Activated naive CD8-positive, alpha-beta T cell treated with anti-CD3 and anti-CD28 coated beads, Interleukin-2, amount 10 ng/mL, durations not matched to agents 7 days and 5 days (primary cell): Measurements from ENCODE around the gene LOC128125822.

ENCODE experiments used
- ATAC-seq: fragments of 150-1000 bp; cut with Tn5 transposase; one replicate; pipeline ENCODE4 v1.10.0; 2021; ENCODE audit warnings: low read depth, moderate library complexity
- POLR2A ChIA-PET: fragments of 350-600 bp; sonication (Branson Sonifier 250); formaldehyde crosslinking; loops from one replicate; lab custom pipeline; 2021; ENCODE audit warnings: antibody characterized with exemption; lab: Charles Lee
- DNase-seq: peaks from one replicate; pipeline ENCODE4 v3.0.0; 2021
- H3K27ac Mint-ChIP-seq: one replicate; pipeline ENCODE4 v1.8.0; 2022; ENCODE audit warnings: mild to moderate bottlenecking, mixed read lengths
- H3K27me3 Mint-ChIP-seq: one replicate; pipeline ENCODE4 v1.8.0; 2022; ENCODE audit warnings: mild to moderate bottlenecking, moderate library complexity, mixed read lengths
- H3K36me3 Mint-ChIP-seq: one replicate; pipeline ENCODE4 v1.8.0; 2021; ENCODE audit warnings: mild to moderate bottlenecking, mixed read lengths
- H3K4me1 Mint-ChIP-seq: one replicate; pipeline ENCODE4 v1.8.0; 2021; ENCODE audit warnings: mixed read lengths
- H3K4me3 Mint-ChIP-seq: one replicate; pipeline ENCODE4 v1.8.0; 2022; ENCODE audit warnings: mild to moderate bottlenecking, moderate library complexity, mixed read lengths
- H3K9me3 Mint-ChIP-seq: one replicate; pipeline ENCODE4 v1.8.0; 2021; ENCODE audit warnings: mixed read lengths

Gene LOC128125822

DNA sequence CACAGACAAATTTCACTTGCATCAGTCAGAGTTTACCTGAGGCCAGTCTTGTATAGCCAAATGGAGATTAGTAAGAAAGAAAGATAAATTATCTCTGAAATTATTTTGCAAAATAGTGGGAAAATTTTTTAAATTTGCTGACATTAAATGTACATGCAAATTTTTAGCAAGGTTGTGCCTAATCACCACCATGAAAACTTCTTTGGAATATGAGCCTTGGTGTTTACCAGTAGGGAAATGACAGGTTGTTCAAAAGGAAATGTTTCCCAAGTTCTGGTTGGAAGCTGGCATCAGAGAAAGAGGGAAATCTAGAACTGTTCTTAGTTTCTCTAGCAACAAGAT lies 34.4 kb upstream of the LOC128125822 start:
- no peak overlapping the region for H3K27ac Mint-ChIP-seq
- H3K27me3 Mint-ChIP-seq = peaks cover 25% of the 10 kb centered on the region
- ATAC-seq (no peak), DNase-seq (no peak)
- POLR2A ChIA-PET = no interaction called here
- H3K4me1 Mint-ChIP-seq = peaks cover 2% of the 10 kb centered on the region
- H3K4me3 Mint-ChIP-seq = no peak overlapping the region
- H3K36me3 Mint-ChIP-seq = peaks cover 3% of the 10 kb centered on the region
- peaks cover 3% of the 10 kb centered on the region for H3K9me3 Mint-ChIP-seq

DNA sequence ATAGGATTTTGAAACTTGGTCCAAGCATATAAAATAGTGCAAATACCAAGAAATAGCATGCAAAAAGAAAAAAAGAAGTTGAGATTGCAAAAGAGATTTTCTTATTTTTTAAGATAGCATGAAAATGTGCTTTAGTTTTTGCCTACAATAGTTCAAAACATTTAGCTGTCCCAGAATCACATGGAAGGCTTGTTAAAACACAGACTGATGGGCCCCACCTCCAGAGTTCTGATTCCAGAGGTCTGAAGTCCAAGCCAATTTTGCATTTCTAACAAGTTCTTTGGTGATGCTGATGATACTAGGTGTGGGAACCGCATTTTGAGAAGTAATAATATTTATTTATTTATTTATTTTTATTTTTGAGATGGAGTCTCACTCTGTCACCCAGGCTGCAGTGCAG lies 33.7 kb upstream of the LOC128125822 start:
- H3K27ac Mint-ChIP-seq = no peak overlapping the region
- POLR2A ChIA-PET = no interaction called here
- no peak overlapping the region for H3K4me3 Mint-ChIP-seq
- H3K4me1 Mint-ChIP-seq = peaks cover 2% of the 10 kb centered on the region
- peaks cover 3% of the 10 kb centered on the region for H3K36me3 Mint-ChIP-seq
- no peak for DNase-seq
- peaks cover 25% of the 10 kb centered on the region for H3K27me3 Mint-ChIP-seq
- peaks cover 3% of the 10 kb centered on the region for H3K9me3 Mint-ChIP-seq
- no peak for ATAC-seq

DNA sequence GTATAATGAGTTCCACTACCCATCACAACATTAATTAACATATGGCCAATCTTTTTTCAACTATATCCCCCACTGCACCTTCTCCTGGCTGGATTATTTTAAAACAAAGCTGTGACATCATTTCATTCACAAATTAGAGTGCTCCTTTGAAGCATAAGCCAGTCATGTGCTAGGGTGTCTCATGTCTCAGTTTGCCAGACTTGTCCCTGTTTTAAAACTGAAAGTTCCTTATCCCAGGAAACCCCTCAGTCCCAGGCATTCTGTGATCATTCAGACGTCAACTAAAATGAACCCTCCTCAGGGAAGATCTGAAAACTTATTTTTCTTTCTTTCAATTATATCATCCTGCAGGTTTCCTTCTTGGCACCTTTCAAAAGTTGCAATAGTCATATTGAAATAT lies 29.3 kb upstream of the LOC128125822 start:
- Mint-ChIP-seq H3K4me3 (no peak overlapping the region), H3K36me3 (peaks cover 3% of the 10 kb centered on the region), H3K27ac (no peak overlapping the region), H3K27me3 (peaks cover 44% of the 10 kb centered on the region), H3K9me3 (peaks cover 3% of the 10 kb centered on the region), H3K4me1 (peaks cover 2% of the 10 kb centered on the region)
- ATAC-seq (no peak), DNase-seq (no peak)
- POLR2A ChIA-PET = no interaction called here

DNA sequence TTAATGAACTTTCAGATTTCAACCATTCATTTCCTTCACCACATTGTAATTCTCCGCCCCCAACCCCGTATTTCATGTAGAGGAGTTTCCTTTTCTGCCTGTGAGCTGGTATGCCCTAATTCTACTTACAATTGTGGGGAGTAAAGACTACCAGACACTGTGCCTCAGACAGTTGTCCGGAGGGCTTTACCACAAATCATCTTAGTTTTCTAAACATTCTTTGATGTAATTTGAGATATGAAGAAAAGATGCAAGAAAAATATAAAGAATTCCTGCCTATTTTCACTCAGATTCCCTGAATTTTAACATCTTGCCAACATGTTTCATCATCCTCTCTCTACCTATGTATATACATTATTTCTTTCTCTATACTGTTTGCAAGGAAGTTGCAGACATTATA lies 28.3 kb upstream of the LOC128125822 start:
- Mint-ChIP-seq H3K36me3 (peaks cover 3% of the 10 kb centered on the region), H3K4me1 (peaks cover 2% of the 10 kb centered on the region), H3K9me3 (peaks cover 3% of the 10 kb centered on the region), H3K4me3 (no peak overlapping the region), H3K27ac (no peak overlapping the region), H3K27me3 (peaks cover 44% of the 10 kb centered on the region)
- no peak for ATAC-seq
- POLR2A ChIA-PET = no interaction called here
- DNase-seq = no peak

- H3K4me1 Mint-ChIP-seq = peaks cover 2% of the 10 kb centered on the region
- peaks cover 36% of the 10 kb centered on the region for H3K27me3 Mint-ChIP-seq
- peaks cover 1% of the 10 kb centered on the region for H3K9me3 Mint-ChIP-seq
- no peak overlapping the region for H3K4me3 Mint-ChIP-seq
- DNase-seq = no peak
- H3K36me3 Mint-ChIP-seq = peaks cover 3% of the 10 kb centered on the region
- ATAC-seq = no peak
- POLR2A ChIA-PET = no interaction called here
- H3K27ac Mint-ChIP-seq = no peak overlapping the region
Measured at GRCh38 chr6:63546236-63546635, 26.0 kb upstream of the LOC128125822 start.

DNA sequence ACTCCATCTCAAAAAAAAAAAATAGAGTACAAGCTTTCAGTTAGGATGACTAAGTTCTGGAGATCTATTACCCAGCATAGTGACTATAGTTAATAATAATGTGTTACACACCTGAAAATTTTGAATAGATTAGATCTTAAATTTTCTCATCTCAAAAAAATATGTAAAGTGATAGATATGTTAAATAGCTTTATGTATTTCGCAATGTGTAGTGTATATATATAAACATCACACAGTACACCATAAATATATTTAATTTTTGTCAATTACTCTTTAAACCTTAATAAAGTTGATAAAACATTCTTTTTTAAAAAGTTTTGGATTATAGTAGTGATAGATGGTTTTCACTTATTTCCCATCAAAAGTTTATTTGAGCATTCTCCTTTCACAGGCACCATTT lies 25.6 kb upstream of the LOC128125822 start:
- POLR2A ChIA-PET = no interaction called here
- Mint-ChIP-seq H3K27me3 (peaks cover 31% of the 10 kb centered on the region), H3K9me3 (peaks cover 1% of the 10 kb centered on the region), H3K4me1 (peaks cover 2% of the 10 kb centered on the region), H3K4me3 (no peak overlapping the region), H3K27ac (no peak overlapping the region), H3K36me3 (peaks cover 3% of the 10 kb centered on the region)
- DNase-seq = no peak
- no peak for ATAC-seq

GRCh38 chr6:63549076-63549475 lies 23.2 kb upstream of the LOC128125822 start:
- peaks cover 21% of the 10 kb centered on the region for H3K27me3 Mint-ChIP-seq
- ATAC-seq (no peak), DNase-seq (no peak)
- H3K9me3 Mint-ChIP-seq = no peaks in the 10 kb centered on the region
- H3K27ac Mint-ChIP-seq = no peak overlapping the region
- POLR2A ChIA-PET = no interaction called here
- H3K4me1 Mint-ChIP-seq = peaks cover 2% of the 10 kb centered on the region
- H3K36me3 Mint-ChIP-seq = no peaks in the 10 kb centered on the region
- no peak overlapping the region for H3K4me3 Mint-ChIP-seq

DNA sequence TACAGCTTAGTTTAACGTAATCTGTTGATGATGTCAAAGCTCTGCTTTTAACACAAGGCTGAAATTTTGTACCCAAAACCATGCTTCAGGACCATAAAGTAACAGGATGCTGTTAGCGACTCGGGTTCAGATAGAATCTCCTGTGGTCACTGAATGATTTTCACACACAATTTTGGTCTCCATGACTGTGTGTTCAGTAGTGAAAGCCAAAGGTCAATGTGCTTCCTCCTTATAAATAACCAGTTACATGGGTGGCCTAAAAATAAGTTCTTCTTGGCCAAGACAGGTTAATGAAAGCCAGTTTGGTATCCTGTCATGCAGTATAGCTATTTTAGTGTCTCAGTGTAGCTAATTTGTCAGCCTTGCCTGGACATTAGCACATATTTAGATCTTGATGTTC lies 19.1 kb upstream of the LOC128125822 start:
- Mint-ChIP-seq H3K27me3 (peaks cover 13% of the 10 kb centered on the region), H3K36me3 (no peaks in the 10 kb centered on the region), H3K27ac (no peak overlapping the region), H3K4me1 (peaks cover 2% of the 10 kb centered on the region), H3K9me3 (peaks cover 2% of the 10 kb centered on the region), H3K4me3 (no peak overlapping the region)
- DNase-seq (no peak), ATAC-seq (peak; percentile 26)
- POLR2A ChIA-PET = no interaction called here

- DNase-seq = no peak
- no peaks in the 10 kb centered on the region for H3K36me3 Mint-ChIP-seq
- H3K27me3 Mint-ChIP-seq = peaks cover 15% of the 10 kb centered on the region
- no peak overlapping the region for H3K4me3 Mint-ChIP-seq
- peaks cover 2% of the 10 kb centered on the region for H3K9me3 Mint-ChIP-seq
- POLR2A ChIA-PET = no interaction called here
- no peak for ATAC-seq
- H3K4me1 Mint-ChIP-seq = peaks cover 2% of the 10 kb centered on the region
- no peak overlapping the region for H3K27ac Mint-ChIP-seq
Measured at GRCh38 chr6:63553900-63554299, 18.4 kb upstream of the LOC128125822 start.

- no peak overlapping the region for H3K27ac Mint-ChIP-seq
- ATAC-seq (no peak), DNase-seq (no peak)
- H3K36me3 Mint-ChIP-seq = no peaks in the 10 kb centered on the region
- H3K4me1 Mint-ChIP-seq = peaks cover 2% of the 10 kb centered on the region
- H3K9me3 Mint-ChIP-seq = peaks cover 2% of the 10 kb centered on the region
- H3K4me3 Mint-ChIP-seq = no peak overlapping the region
- peaks cover 12% of the 10 kb centered on the region for H3K27me3 Mint-ChIP-seq
- POLR2A ChIA-PET = no interaction called here
Measured at GRCh38 chr6:63554782-63555181, 17.5 kb upstream of the LOC128125822 start.

DNA sequence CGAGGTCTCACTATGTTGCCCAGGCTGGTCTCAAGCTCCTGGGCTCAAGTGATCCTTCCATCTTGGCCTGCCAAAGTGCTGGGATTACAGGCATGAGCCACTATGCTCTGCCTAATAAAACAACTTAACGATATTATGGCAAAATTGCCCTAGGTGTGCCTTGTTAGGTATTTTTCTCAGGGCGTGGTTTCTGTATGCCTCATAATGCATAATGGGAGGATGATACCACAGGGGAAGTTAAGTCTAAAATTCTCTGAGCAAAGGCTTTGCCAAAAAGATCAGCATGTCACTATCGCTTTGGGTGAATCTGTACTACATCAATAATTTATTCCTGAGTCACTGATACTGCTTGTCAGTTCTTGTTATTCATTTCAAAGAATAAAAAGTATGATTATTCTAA lies 15.9 kb upstream of the LOC128125822 start:
- DNase-seq (no peak), ATAC-seq (no peak)
- H3K4me3 Mint-ChIP-seq = no peak overlapping the region
- peaks cover 2% of the 10 kb centered on the region for H3K4me1 Mint-ChIP-seq
- no peaks in the 10 kb centered on the region for H3K36me3 Mint-ChIP-seq
- peaks cover 12% of the 10 kb centered on the region for H3K27me3 Mint-ChIP-seq
- no peak overlapping the region for H3K27ac Mint-ChIP-seq
- H3K9me3 Mint-ChIP-seq = peaks cover 2% of the 10 kb centered on the region
- POLR2A ChIA-PET = no interaction called here

- H3K36me3 Mint-ChIP-seq = no peaks in the 10 kb centered on the region
- ATAC-seq = no peak
Measured at GRCh38 chr6:63558278-63558677, 14.0 kb upstream of the LOC128125822 start.

DNA sequence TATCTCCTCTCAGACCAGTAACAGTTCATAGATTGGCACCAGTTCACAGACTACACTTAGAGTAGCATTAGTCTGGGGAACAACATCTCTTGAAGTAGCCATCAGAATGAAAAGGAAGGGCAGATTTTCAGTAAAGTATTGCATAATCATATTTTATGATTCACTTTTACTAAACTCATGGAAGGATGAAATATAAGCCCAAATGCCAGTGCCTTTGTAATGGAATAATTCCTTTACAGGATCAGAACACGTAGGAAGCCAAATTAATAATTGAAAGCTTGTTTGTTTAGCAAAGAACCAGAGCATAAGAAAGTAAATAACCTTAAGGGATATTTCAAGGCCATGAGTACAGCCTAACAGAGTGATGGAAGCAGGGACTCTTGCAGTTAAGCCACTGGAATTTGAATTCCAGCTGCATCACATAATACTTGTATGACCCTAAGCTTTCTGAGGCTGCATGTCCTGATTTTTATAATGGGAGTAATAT lies 11.4 kb upstream of the LOC128125822 start:
- no peak for DNase-seq
- Mint-ChIP-seq H3K4me1 (no peaks in the 10 kb centered on the region), H3K36me3 (no peaks in the 10 kb centered on the region), H3K27ac (no peak overlapping the region), H3K27me3 (peaks cover 12% of the 10 kb centered on the region), H3K4me3 (no peak overlapping the region), H3K9me3 (peaks cover 2% of the 10 kb centered on the region)
- POLR2A ChIA-PET = interaction anchor here (0.7 kb wide), 1 partner anchor 1747 kb away, joined by 7 read pairs; no protein-coding TSS in a partner anchor
- no peak for ATAC-seq

More at GRCh38 chr6:63558278-63558677, 14.0 kb upstream of the LOC128125822 start:
- DNase-seq = no peak
- H3K27ac Mint-ChIP-seq = no peak overlapping the region
- H3K4me1 Mint-ChIP-seq = peaks cover 2% of the 10 kb centered on the region
- POLR2A ChIA-PET = no interaction called here
- H3K27me3 Mint-ChIP-seq = peaks cover 12% of the 10 kb centered on the region
- peaks cover 2% of the 10 kb centered on the region for H3K9me3 Mint-ChIP-seq
- H3K4me3 Mint-ChIP-seq = no peak overlapping the region

DNA sequence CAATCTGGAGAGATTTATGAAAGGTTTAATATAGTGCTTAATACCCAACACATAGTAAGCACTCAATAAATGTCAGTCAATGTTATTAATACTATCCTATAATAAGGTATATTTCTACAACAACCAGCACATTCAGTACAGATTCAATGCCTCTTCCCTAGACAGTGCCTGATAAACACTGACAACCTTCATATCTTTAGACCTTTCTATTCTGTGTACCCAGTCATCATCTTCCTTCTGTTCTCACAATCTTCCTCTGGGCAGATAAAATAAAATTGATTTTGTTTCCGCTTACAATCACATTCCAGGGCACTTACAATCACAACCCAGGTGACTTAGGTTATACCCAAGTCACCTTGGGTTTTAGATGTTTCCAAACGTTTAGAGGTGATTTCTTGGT lies 11.0 kb upstream of the LOC128125822 start:
- ATAC-seq (no peak), DNase-seq (no peak)
- H3K27ac Mint-ChIP-seq = no peak overlapping the region
- H3K9me3 Mint-ChIP-seq = peaks cover 2% of the 10 kb centered on the region
- peaks cover 12% of the 10 kb centered on the region for H3K27me3 Mint-ChIP-seq
- H3K4me3 Mint-ChIP-seq = no peak overlapping the region
- peaks cover 3% of the 10 kb centered on the region for H3K4me1 Mint-ChIP-seq
- no peaks in the 10 kb centered on the region for H3K36me3 Mint-ChIP-seq
- POLR2A ChIA-PET = no interaction called here

- Mint-ChIP-seq H3K36me3 (no peaks in the 10 kb centered on the region), H3K4me1 (peaks cover 6% of the 10 kb centered on the region), H3K27ac (no peak overlapping the region), H3K4me3 (no peak overlapping the region), H3K9me3 (no peaks in the 10 kb centered on the region), H3K27me3 (peaks cover 2% of the 10 kb centered on the region)
- DNase-seq (no peak), ATAC-seq (no peak)
- POLR2A ChIA-PET = no interaction called here
Measured at GRCh38 chr6:63563235-63563634, 9.0 kb upstream of the LOC128125822 start.
